Bronchial epithelial cell (primary cell): ENCODE measurements around the gene KDM4C. TPM values are rescaled to one million over a fixed set of nuclear protein-coding genes. Genes with fewer than 3 reads are reported as not detected.
"Not testable (repeated sequence)": the region's sequence is repeated elsewhere in the genome, so short reads cannot be mapped to it uniquely, and the experiment has no call there.

Experiments
- DNase-seq: peaks from one replicate; pipeline ENCODE4 v3.0.0-alpha.2; 2010; ENCODE audit warnings: low read depth
- FAIRE-seq: peaks from 2 replicates; lab custom pipeline; 2011; peaks lifted over from hg19 to GRCh38; lab: Jason Lieb, UNC
- H3K27me3 ChIP-seq: 2 replicates; pipeline ENCODE4 v1.5.1; 2011; ENCODE audit warnings: low read length; ENCODE audit not compliant: control insufficient read depth, insufficient read depth
- H3K36me3 ChIP-seq: 2 replicates; pipeline ENCODE4 v1.5.1; 2011; ENCODE audit warnings: low read length; ENCODE audit not compliant: control insufficient read depth, insufficient read depth
- H3K4me3 ChIP-seq: 2 replicates; pipeline ENCODE4 v1.5.1; 2011; ENCODE audit warnings: mild to moderate bottlenecking, low read depth, low read length, control low read depth
- total RNA-seq: library from RNA; depleted of rRNA; stranded (reverse); fragments of >200 nt; gene quantifications from 2 replicates; pipeline ENCODE4 v1.2.1, GENCODE V29; 2014
- TF ChIP-seq, protein P1 (sequence below): IDR thresholded peaks from 2 replicates; pipeline ENCODE4 v1.5.1; 2011; ENCODE audit warnings: mild to moderate bottlenecking, moderate library complexity, low read length, control low read depth, inconsistent platforms; ENCODE audit not compliant: insufficient read depth, severe bottlenecking

KDM4C gene
- total RNA-seq, 1 donor from 2014 or later: 36.6 TPM

DNA sequence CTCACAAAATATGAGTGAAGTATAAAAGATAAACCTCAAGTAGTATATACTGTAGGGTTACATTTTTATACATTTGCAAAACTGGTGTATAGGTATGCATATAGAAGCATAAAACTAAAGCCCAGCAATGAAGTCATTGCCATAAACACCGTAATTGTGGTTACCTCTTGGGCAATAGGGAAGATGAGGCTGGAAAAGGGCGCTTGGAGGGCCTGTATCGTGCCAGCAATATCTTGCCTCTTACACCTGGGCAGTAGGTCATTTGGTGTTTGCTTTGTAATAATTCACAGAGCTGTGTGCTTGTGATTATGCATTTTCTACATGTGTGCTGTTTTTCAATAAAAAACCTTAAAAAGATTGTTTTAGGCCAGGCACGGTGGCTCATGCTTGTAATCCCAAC is 45.2 kb downstream of the KDM4C start:
- peaks cover 4% of the 10 kb centered on the region for H3K36me3 ChIP-seq
- FAIRE-seq: no peak
- H3K4me3 ChIP-seq: no peak overlapping the region
- no peak for DNase-seq
- no peaks in the 10 kb centered on the region for H3K27me3 ChIP-seq
- TF ChIP-seq, protein P1, sequence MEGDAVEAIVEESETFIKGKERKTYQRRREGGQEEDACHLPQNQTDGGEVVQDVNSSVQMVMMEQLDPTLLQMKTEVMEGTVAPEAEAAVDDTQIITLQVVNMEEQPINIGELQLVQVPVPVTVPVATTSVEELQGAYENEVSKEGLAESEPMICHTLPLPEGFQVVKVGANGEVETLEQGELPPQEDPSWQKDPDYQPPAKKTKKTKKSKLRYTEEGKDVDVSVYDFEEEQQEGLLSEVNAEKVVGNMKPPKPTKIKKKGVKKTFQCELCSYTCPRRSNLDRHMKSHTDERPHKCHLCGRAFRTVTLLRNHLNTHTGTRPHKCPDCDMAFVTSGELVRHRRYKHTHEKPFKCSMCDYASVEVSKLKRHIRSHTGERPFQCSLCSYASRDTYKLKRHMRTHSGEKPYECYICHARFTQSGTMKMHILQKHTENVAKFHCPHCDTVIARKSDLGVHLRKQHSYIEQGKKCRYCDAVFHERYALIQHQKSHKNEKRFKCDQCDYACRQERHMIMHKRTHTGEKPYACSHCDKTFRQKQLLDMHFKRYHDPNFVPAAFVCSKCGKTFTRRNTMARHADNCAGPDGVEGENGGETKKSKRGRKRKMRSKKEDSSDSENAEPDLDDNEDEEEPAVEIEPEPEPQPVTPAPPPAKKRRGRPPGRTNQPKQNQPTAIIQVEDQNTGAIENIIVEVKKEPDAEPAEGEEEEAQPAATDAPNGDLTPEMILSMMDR: no peak

- Histone ChIP-seq H3K27me3 (no peaks in the 10 kb centered on the region), H3K4me3 (no peak overlapping the region), H3K36me3 (peaks cover 5% of the 10 kb centered on the region)
- TF ChIP-seq, protein P1: no peak
- FAIRE-seq: no peak
- no peak for DNase-seq
Measured at GRCh38 chr9:6805532-6805931, 47.8 kb downstream of the KDM4C start.

GRCh38 chr9:6806318-6806717 is 48.5 kb downstream of the KDM4C start:
- not testable (repeated sequence) for DNase-seq, H3K36me3 ChIP-seq, H3K4me3 ChIP-seq, H3K27me3 ChIP-seq, FAIRE-seq

- not testable (repeated sequence) for H3K27me3 ChIP-seq, H3K36me3 ChIP-seq, DNase-seq, FAIRE-seq, H3K4me3 ChIP-seq
Measured at GRCh38 chr9:6807669-6808068, 49.9 kb downstream of the KDM4C start.

DNA sequence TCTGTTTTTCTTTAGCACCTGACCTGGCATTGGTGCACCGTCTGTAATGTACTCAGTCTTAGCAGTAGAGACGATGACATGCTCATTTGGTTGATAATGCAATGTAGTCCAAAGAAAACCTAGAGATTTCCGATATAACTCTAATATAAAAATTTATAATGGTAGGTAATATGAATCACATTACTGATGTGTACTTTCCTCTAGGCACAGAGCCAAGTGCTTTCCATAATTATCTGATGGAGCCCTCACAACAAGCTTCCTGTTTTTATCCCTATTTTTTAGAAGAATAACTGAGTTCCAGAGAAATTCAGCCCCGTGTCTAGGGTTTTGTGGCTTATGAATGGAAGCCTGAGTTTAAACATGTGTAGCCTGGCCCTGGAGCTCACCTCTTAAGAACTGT is 53.7 kb downstream of the KDM4C start:
- Histone ChIP-seq H3K4me3 (no peak overlapping the region), H3K36me3 (peaks cover 4% of the 10 kb centered on the region), H3K27me3 (no peaks in the 10 kb centered on the region)
- TF ChIP-seq, protein P1: no peak
- DNase-seq (no peak), FAIRE-seq (no peak)

GRCh38 chr9:6816581-6816980 is 58.8 kb downstream of the KDM4C start:
- TF ChIP-seq, protein P1: no peak
- no peaks in the 10 kb centered on the region for H3K36me3 ChIP-seq
- DNase-seq (no peak), FAIRE-seq (no peak)
- no peak overlapping the region for H3K4me3 ChIP-seq
- H3K27me3 ChIP-seq: no peaks in the 10 kb centered on the region

GRCh38 chr9:6818292-6818922 is 60.6 kb downstream of the KDM4C start:
- H3K4me3 ChIP-seq: no peak overlapping the region
- TF ChIP-seq, protein P1: no peak
- H3K36me3 ChIP-seq: no peaks in the 10 kb centered on the region
- H3K27me3 ChIP-seq: no peaks in the 10 kb centered on the region
- DNase-seq (no peak), FAIRE-seq (no peak)
